TTC549 (cell line): ENCODE results near the gene METAP1D.
A peak's percentile ranks its signal among the peaks of the same experiment; 100 is the strongest.
"Not testable (repeated sequence)": the region's sequence is repeated elsewhere in the genome, so short reads cannot be mapped to it uniquely, and the experiment has no call there.

ENCODE experiments used
- FAIRE-seq: peaks from 2 replicates; lab custom pipeline; 2012; peaks lifted over from hg19 to GRCh38; lab: Jason Lieb, UNC

METAP1D gene

GRCh38 chr2:172102391-172103359 is 102.9 kb downstream of the METAP1D start, which contains the start of gene DLX2:
Gene DLX2, minus strand, starts transcription at chr2:172102900. Its CDS starts 362 bp downstream, at chr2:172102538.
- no peak for FAIRE-seq

GRCh38 chr2:172103471-172104272 is 103.9 kb downstream of the METAP1D start:
- FAIRE-seq, result peak; percentile 89

- no peak for FAIRE-seq
Observed at GRCh38 chr2:172105471-172106107, 105.8 kb downstream of the METAP1D start.

DNA sequence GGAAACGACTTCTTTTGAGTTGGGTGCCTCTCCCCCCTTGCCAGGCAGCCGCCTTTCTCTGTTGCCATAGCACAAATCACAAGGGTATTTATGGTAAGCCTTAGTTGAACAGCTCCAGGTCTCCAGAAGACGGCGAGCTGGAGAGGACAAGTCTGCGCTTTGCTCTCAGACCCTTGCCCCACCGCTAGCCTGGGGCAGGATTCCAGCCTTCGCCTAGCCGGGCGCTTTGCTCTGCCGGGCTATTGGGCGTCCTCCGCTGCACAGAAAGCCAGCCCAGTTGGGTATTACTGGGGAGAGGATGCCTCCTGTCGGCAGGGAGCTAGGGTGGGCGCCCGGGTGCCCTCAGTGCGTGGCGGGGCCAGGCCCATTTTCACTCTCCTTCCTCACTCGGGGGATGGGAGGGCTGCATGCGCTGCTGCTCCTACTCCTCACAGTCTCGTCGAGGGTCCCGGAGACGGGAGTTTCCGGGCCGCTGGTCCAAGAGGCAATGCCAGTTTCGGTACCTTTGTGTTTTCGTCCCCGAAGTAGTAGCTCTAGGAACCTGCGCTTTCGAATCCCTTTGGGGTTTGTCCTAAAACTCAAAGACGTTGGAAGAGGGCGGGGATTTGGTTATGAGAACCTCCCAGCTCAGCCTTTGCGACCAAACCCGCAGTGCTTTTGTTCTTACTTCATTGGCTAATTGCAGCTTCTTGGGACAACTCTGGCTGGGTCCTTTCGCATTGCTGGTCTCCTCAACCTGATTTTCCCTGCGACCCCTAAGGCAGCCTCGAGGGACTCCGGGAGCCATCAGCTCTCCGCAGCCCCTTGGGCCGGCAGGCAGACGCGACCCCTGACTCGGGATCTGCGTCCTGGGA is 106.6 kb downstream of the METAP1D start:
- no peak for FAIRE-seq

GRCh38 chr2:172107690-172108586 is 108.2 kb downstream of the METAP1D start:
- no peak for FAIRE-seq

DNA sequence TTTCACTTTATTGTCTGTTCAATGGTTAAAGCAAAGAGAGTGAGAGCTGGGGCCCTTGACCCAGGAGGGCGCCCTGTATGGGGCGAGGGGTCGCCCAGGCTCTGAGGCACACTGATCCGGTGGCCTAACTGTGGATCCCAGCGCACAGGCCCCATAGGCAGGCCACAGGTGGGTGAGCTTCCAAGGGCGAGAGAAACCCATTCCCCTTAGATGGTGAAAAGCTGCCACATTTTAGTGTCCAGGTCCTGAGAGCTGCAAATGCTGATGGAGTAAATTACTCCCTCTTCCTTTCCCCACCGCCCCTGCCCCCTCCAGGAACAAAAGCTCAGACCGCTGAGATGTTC is 108.8 kb downstream of the METAP1D start:
- no peak for FAIRE-seq

GRCh38 chr2:172109256-172109987 is 109.7 kb downstream of the METAP1D start:
- no peak for FAIRE-seq

GRCh38 chr2:172109988-172110811 is 110.4 kb downstream of the METAP1D start:
- FAIRE-seq, result no peak

GRCh38 chr2:172113617-172114016 is 113.9 kb downstream of the METAP1D start:
- FAIRE-seq, result peak; percentile 79

- FAIRE-seq, result not testable (repeated sequence)
Observed at GRCh38 chr2:172114176-172114575, 114.4 kb downstream of the METAP1D start.

GRCh38 chr2:172114579-172114978 is 114.8 kb downstream of the METAP1D start:
- FAIRE-seq, result no peak

GRCh38 chr2:172116107-172116506 is 116.4 kb downstream of the METAP1D start:
- no peak for FAIRE-seq

- no peak for FAIRE-seq
Observed at GRCh38 chr2:172119089-172119488, 119.3 kb downstream of the METAP1D start.

GRCh38 chr2:172120118-172120517 is 120.4 kb downstream of the METAP1D start:
- no peak for FAIRE-seq

GRCh38 chr2:172128484-172128883 is 128.7 kb downstream of the METAP1D start:
- FAIRE-seq, result no peak

DNA sequence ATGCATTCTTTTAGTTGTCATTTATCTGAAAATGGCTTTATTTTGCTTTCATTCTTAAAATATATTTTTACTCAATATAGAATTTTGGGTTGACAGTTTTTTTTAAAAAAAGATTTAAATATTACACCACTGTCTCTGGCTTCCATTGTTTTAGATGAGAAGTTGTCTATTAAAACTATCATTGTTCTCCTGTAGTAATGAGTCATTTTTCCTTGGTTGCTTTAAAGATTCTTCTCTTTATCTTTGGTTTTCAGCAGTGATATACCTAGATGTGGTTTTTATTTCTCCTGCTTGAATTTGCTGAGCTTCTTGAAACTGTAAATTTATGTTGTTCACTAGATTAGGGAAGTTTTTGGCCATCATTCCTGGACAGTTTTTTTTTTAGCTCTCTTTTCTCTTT is 129.7 kb downstream of the METAP1D start:
- peak; percentile 15 for FAIRE-seq
